HAP-1 (cell line): ENCODE data around the gene OLIG1.

Source experiments
- DNase-seq, 2 experiments: peaks; one replicate each; pipeline ENCODE4 v3.0.0-alpha.2; 2016 to 2020; ENCODE audit warnings: low spot score in 2 of 2
- H3K27me3 ChIP-seq: fragments of 250-450 bp; sonication (Bioruptor Pico); 2 replicates; pipeline ENCODE4 v1.5.1; 2020; ENCODE audit warnings: low read depth, mild to moderate bottlenecking, moderate library complexity
- H3K36me3 ChIP-seq: fragments of 250-450 bp; sonication (Bioruptor Pico); replicated peaks from 2 replicates; pipeline ENCODE4 v1.5.1; 2020; ENCODE audit warnings: mild to moderate bottlenecking
- H3K4me1 ChIP-seq: fragments of 250-450 bp; sonication (Bioruptor Pico); 2 replicates; pipeline ENCODE4 v1.5.1; 2020; ENCODE audit warnings: mild to moderate bottlenecking
- H3K4me3 ChIP-seq: fragments of 250-450 bp; sonication (Bioruptor Pico); 2 replicates; pipeline ENCODE4 v1.5.1; 2020; ENCODE audit warnings: mild to moderate bottlenecking, moderate library complexity
- H3K9me3 ChIP-seq: fragments of 250-450 bp; sonication (Bioruptor Pico); 2 replicates; pipeline ENCODE4 v1.5.1; 2020; ENCODE audit warnings: mild to moderate bottlenecking, moderate library complexity
- in situ Hi-C: fragments of 300-500 bp; cut with MboI; formaldehyde crosslinking; loops from 3 replicates; pipeline ENCODE4 v1.14.3; 2020; ENCODE audit warnings: low sequenced_read_pairs, inconsistent platforms, mixed read lengths

The OLIG1 gene, protein sequence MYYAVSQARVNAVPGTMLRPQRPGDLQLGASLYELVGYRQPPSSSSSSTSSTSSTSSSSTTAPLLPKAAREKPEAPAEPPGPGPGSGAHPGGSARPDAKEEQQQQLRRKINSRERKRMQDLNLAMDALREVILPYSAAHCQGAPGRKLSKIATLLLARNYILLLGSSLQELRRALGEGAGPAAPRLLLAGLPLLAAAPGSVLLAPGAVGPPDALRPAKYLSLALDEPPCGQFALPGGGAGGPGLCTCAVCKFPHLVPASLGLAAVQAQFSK

DNA sequence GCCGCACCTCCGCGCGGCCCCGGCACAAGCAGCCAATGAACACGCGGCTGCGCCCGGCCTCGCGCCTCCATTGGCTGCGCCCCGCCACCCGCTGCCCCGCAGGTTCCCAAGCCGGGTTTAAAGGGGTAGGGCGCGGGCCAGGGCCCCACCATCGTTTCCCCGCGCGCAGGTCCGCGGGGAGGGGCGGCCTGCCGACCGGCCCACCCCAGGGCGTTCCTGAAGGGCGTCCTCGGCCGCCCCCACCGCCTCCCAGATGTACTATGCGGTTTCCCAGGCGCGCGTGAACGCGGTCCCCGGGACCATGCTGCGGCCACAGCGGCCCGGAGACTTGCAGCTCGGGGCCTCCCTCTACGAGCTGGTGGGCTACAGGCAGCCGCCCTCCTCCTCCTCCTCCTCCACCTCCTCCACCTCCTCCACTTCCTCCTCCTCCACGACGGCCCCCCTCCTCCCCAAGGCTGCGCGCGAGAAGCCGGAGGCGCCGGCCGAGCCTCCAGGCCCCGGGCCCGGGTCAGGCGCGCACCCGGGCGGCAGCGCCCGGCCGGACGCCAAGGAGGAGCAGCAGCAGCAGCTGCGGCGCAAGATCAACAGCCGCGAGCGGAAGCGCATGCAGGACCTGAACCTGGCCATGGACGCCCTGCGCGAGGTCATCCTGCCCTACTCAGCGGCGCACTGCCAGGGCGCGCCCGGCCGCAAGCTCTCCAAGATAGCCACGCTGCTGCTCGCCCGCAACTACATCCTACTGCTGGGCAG is at the start of gene OLIG1:
TSS of gene OLIG1 (plus strand) at position 148 of the 750 bp plus-strand sequence. CDS start at position 254, 106 bp downstream.
- peak; percentile 51 to 79 for DNase-seq
- Histone ChIP-seq H3K9me3 (no peaks in the 10 kb centered on the region), H3K4me1 (peaks cover 4% of the 10 kb centered on the region), H3K4me3 (peak within 1 kb of the TSS; percentile 36), H3K36me3 (no peaks in the 10 kb centered on the region), H3K27me3 (no peaks in the 10 kb centered on the region; the same call in 1 of the 2 replicates)
- in situ Hi-C loops = no loop called here

DNA sequence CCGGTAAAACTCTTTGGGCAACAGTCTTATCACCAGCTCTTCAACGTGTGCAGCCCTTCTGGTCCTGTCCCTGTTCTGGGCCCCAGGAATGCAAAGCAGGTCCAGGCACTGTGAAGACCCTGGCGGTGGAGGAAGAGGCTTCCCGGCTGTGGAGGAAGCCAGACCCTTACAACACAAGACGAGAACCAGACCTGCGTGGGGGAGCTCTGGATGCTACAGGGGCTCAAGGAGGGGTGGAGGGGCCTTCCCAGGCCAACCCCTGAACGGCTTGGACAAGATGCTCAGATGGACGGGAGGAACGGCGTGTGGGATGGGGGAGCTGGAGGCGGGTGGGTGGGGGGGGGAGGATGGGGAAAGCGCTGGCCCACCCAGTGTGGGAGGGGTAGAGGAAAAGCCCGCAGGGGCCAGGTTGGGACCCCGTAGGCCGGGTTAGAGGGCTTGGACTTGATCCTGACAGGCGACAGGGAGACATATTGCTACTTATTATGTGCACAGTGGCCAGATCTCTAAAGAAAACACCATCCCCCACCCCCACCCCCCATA is 49.3 kb upstream of the OLIG1 start:
- Histone ChIP-seq H3K4me3 (no peak overlapping the region), H3K27me3 (no peaks in the 10 kb centered on the region; the same call in 1 of the 2 replicates)

DNA sequence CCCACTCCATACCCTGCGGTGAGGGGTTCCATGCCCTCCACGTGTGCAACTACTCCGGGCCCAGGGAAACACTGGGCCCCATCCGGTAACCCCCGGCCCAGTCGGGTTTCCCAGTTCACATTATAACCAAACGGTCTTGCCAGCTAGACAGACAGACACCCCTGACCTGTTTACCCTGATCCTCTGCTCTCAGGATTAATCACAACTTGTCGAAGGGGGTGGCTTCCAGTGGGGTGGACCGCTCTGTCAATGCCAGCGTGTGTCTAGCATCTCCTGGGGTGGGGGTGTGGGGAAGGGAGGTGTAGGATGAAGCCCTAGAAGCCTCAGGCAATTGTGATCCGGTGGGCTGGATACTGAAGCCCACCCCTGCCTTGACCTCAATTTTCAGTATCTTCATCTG is 48.8 kb upstream of the OLIG1 start:
- DNase-seq = no peak
- Histone ChIP-seq H3K4me3 (no peak overlapping the region), H3K27me3 (no peaks in the 10 kb centered on the region), H3K4me1 (peaks cover 5% of the 10 kb centered on the region), H3K36me3 (no peaks in the 10 kb centered on the region), H3K9me3 (no peaks in the 10 kb centered on the region)
- in situ Hi-C loops = no loop called here

More for the DNA sequence above, 49.3 kb upstream of the OLIG1 start:
- H3K36me3 ChIP-seq = no peaks in the 10 kb centered on the region
- peaks cover 4% of the 10 kb centered on the region for H3K4me1 ChIP-seq
- DNase-seq = no peak
- in situ Hi-C loops = no loop called here
- no peaks in the 10 kb centered on the region for H3K9me3 ChIP-seq

DNA sequence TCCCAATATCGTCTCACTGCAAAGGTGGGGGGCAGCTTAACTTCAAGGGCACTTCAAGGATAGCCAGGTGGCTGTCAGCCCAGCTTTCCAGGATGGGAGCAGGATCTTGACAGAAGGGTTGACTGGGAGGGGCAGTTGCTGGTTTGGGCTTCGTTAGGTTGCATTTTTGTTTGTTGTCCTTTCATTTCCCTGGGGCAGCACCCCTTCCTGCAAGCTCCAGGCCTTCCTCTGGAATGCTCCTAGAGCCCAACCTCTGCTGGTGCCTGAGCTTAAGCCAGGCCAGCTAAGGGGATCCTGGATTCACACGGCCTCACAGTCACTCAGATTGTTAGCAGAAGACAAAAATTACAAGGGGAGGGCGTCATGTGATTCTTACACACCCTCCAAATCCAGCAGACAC is 48.3 kb upstream of the OLIG1 start:
- Histone ChIP-seq H3K36me3 (no peaks in the 10 kb centered on the region), H3K4me3 (no peak overlapping the region), H3K4me1 (peaks cover 10% of the 10 kb centered on the region), H3K9me3 (no peaks in the 10 kb centered on the region), H3K27me3 (no peaks in the 10 kb centered on the region)
- no peak for DNase-seq
- in situ Hi-C loops = no loop called here

DNA sequence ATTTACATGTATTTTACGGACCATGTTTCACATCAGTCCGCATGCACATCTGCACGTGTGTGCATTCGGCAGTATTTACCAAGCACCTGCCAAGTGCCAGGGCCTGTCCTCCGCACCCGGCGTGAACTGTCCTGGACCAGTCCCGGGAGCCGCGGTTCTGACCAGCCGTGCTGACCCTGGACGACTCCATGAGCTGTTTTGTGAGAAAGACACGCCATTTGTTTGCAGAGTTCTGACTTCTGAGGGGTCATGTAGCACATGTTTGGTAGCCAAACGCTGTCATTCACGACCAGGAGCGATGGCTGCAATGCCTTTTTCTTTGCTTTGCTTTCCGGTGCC is 47.5 kb upstream of the OLIG1 start:
- Histone ChIP-seq H3K4me3 (no peak overlapping the region), H3K27me3 (no peaks in the 10 kb centered on the region), H3K9me3 (no peaks in the 10 kb centered on the region), H3K36me3 (peaks cover 3% of the 10 kb centered on the region; the same call in 1 of the 2 replicates), H3K4me1 (peaks cover 12% of the 10 kb centered on the region)
- no peak for DNase-seq
- in situ Hi-C loops = no loop called here

DNA sequence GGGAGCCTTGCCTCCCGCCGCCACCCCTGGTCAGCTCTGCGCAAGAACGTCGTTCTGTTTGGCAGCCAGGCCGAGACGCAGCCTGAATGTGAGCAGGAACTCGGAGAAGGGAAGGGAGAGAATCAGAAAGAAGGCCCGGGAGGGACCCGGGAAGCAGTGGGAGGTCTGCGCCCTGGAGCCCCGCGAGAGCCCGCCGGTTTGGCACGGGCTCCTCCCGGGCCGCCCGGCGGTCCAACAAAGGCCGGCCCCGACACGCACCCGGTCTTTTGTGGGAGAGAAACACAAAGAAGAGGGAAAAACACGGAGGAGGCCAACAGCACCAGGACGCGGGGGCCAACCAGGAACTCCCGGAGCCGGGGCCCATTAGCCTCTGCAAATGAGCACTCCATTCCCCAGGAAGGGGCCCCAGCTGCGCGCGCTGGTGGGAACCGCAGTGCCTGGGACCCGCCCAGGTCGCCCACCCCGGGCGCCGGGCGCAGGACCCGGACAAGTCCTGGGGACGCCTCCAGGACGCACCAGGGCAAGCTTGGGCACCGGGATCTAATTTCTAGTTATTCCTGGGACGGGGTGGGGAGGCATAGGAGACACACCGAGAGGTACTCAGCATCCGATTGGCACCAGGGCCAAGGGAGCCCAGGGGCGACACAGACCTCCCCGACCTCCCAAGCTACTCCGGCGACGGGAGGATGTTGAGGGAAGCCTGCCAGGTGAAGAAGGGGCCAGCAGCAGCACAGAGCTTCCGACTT is 46.9 kb upstream of the OLIG1 start:
- Histone ChIP-seq H3K36me3 (peaks cover 3% of the 10 kb centered on the region; the same call in 1 of the 2 replicates), H3K27me3 (no peaks in the 10 kb centered on the region), H3K9me3 (no peaks in the 10 kb centered on the region), H3K4me1 (peaks cover 12% of the 10 kb centered on the region), H3K4me3 (no peak overlapping the region)
- DNase-seq = no peak
- in situ Hi-C loops = no loop called here

DNA sequence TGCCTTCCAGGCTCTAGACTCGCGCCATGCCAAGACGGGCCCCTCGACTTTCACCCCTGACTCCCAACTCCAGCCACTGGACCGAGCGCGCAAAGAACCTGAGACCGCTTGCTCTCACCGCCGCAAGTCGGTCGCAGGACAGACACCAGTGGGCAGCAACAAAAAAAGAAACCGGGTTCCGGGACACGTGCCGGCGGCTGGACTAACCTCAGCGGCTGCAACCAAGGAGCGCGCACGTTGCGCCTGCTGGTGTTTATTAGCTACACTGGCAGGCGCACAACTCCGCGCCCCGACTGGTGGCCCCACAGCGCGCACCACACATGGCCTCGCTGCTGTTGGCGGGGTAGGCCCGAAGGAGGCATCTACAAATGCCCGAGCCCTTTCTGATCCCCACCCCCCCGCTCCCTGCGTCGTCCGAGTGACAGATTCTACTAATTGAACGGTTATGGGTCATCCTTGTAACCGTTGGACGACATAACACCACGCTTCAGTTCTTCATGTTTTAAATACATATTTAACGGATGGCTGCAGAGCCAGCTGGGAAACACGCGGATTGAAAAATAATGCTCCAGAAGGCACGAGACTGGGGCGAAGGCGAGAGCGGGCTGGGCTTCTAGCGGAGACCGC is 46.3 kb upstream of the OLIG1 start:
- Histone ChIP-seq H3K4me3 (no peak overlapping the region), H3K9me3 (no peaks in the 10 kb centered on the region), H3K36me3 (peaks cover 7% of the 10 kb centered on the region; the same call in 1 of the 2 replicates), H3K4me1 (peaks cover 12% of the 10 kb centered on the region), H3K27me3 (no peaks in the 10 kb centered on the region)
- in situ Hi-C loops = no loop called here
- DNase-seq = no peak

DNA sequence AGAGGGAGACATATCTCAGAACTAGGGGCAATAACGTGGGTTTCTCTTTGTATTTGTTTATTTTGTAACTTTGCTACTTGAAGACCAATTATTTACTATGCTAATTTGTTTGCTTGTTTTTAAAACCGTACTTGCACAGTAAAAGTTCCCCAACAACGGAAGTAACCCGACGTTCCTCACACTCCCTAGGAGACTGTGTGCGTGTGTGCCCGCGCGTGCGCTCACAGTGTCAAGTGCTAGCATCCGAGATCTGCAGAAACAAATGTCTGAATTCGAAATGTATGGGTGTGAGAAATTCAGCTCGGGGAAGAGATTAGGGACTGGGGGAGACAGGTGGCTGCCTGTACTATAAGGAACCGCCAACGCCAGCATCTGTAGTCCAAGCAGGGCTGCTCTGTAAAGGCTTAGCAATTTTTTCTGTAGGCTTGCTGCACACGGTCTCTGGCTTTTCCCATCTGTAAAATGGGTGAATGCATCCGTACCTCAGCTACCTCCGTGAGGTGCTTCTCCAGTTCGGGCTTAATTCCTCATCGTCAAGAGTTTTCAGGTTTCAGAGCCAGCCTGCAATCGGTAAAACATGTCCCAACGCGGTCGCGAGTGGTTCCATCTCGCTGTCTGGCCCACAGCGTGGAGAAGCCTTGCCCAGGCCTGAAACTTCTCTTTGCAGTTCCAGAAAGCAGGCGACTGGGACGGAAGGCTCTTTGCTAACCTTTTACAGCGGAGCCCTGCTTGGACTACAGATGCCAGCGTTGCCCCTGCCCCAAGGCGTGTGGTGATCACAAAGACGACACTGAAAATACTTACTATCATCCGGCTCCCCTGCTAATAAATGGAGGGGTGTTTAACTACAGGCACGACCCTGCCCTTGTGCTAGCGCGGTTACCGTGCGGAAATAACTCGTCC is 45.5 kb upstream of the OLIG1 start:
- Histone ChIP-seq H3K36me3 (peaks cover 7% of the 10 kb centered on the region; the same call in 1 of the 2 replicates), H3K9me3 (no peaks in the 10 kb centered on the region), H3K4me3 (no peak overlapping the region), H3K4me1 (peaks cover 12% of the 10 kb centered on the region), H3K27me3 (no peaks in the 10 kb centered on the region)
- in situ Hi-C loops = no loop called here
- no peak for DNase-seq

DNA sequence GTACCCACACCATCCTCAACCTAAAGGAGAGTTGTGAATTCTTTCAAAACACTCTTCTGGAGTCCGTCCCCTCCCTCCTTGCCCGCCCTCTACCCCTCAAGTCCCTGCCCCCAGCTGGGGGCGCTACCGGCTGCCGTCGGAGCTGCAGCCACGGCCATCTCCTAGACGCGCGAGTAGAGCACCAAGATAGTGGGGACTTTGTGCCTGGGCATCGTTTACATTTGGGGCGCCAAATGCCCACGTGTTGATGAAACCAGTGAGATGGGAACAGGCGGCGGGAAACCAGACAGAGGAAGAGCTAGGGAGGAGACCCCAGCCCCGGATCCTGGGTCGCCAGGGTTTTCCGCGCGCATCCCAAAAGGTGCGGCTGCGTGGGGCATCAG is 44.8 kb upstream of the OLIG1 start:
- in situ Hi-C loops = no loop called here
- no peak for DNase-seq
- Histone ChIP-seq H3K27me3 (no peaks in the 10 kb centered on the region), H3K4me3 (peak overlapping the region; percentile 45; the same call in 1 of the 2 replicates), H3K4me1 (peaks cover 12% of the 10 kb centered on the region), H3K9me3 (no peaks in the 10 kb centered on the region), H3K36me3 (peaks cover 7% of the 10 kb centered on the region; the same call in 1 of the 2 replicates)

DNA sequence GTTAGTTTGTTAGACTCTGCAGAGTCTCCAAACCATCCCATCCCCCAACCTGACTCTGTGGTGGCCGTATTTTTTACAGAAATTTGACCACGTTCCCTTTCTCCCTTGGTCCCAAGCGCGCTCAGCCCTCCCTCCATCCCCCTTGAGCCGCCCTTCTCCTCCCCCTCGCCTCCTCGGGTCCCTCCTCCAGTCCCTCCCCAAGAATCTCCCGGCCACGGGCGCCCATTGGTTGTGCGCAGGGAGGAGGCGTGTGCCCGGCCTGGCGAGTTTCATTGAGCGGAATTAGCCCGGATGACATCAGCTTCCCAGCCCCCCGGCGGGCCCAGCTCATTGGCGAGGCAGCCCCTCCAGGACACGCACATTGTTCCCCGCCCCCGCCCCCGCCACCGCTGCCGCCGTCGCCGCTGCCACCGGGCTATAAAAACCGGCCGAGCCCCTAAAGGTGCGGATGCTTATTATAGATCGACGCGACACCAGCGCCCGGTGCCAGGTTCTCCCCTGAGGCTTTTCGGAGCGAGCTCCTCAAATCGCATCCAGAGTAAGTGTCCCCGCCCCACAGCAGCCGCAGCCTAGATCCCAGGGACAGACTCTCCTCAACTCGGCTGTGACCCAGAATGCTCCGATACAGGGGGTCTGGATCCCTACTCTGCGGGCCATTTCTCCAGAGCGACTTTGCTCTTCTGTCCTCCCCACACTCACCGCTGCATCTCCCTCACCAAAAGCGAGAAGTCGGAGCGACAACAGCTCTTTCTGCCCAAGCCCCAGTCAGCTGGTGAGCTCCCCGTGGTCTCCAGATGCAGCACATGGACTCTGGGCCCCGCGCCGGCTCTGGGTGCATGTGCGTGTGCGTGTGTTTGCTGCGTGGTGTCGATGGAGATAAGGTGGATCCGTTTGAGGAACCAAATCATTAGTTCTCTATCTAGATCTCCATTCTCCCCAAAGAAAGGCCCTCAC is 44.2 kb upstream of the OLIG1 start, which contains the start of gene OLIG2:
TSS of gene OLIG2 (plus strand) at position 447 of the 954 bp plus-strand sequence. CDS start 928 bp downstream, outside the sequence.
- peak within 1 kb of the TSS; percentile 45 for H3K4me3 ChIP-seq

DNA sequence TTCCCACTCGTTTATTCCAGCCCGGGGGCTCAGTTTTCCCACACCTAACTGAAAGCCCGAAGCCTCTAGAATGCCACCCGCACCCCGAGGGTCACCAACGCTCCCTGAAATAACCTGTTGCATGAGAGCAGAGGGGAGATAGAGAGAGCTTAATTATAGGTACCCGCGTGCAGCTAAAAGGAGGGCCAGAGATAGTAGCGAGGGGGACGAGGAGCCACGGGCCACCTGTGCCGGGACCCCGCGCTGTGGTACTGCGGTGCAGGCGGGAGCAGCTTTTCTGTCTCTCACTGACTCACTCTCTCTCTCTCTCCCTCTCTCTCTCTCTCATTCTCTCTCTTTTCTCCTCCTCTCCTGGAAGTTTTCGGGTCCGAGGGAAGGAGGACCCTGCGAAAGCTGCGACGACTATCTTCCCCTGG is 43.5 kb upstream of the OLIG1 start:
- in situ Hi-C loops = no loop called here
- Histone ChIP-seq H3K4me3 (peak overlapping the region; percentile 45), H3K36me3 (peaks cover 7% of the 10 kb centered on the region; the same call in 1 of the 2 replicates), H3K27me3 (no peaks in the 10 kb centered on the region), H3K4me1 (peaks cover 12% of the 10 kb centered on the region), H3K9me3 (no peaks in the 10 kb centered on the region)
- no peak for DNase-seq

More for the DNA sequence above, 44.2 kb upstream of the OLIG1 start, which contains the start of gene OLIG2:
- in situ Hi-C loops = no loop called here
- Histone ChIP-seq H3K9me3 (no peaks in the 10 kb centered on the region), H3K36me3 (peaks cover 7% of the 10 kb centered on the region; the same call in 1 of the 2 replicates), H3K27me3 (no peaks in the 10 kb centered on the region), H3K4me1 (peaks cover 12% of the 10 kb centered on the region)
- DNase-seq = peak; percentile 91 to 95
